H1 (cell line): Measurements from ENCODE around the gene PIGA. TPM values are rescaled to one million over a fixed set of nuclear protein-coding genes. Genes with fewer than 3 reads are reported as not detected.

ENCODE experiments used
- CTCF ChIA-PET: fragments of 300-600 bp; sonication (Branson Sonifier 250); formaldehyde crosslinking; loops from one replicate; lab custom pipeline; 2021; ENCODE audit not compliant: partially characterized antibody; lab: Charles Lee
- POLR2A ChIA-PET: fragments of 300-600 bp; sonication (Branson Sonifier 250); formaldehyde crosslinking; loops from one replicate; lab custom pipeline; 2021; ENCODE audit warnings: inconsistent platforms; ENCODE audit not compliant: partially characterized antibody; lab: Charles Lee
- DNase-seq, 2 experiments: peaks; one replicate each; pipeline versions ENCODE4 v3.0.0 to v3.0.0-alpha.2; 2010 to 2022; ENCODE audit warnings: low spot score in 2 of 2, low read depth in 1 of 2, mixed read lengths in 1 of 2
- FAIRE-seq: peaks from 2 replicates; lab custom pipeline; 2011; peaks lifted over from hg19 to GRCh38; lab: Jason Lieb, UNC
- H2AFZ ChIP-seq: 2 replicates; pipeline ENCODE4 v1.8.1; 2012; ENCODE audit warnings: low read length, inconsistent platforms
- H2AK5ac ChIP-seq: 2 replicates; pipeline ENCODE4 v1.6.1; 2013; ENCODE audit warnings: low read depth, low read length
- H2BK120ac ChIP-seq: replicated peaks from 2 replicates; pipeline ENCODE3; 2013; ENCODE audit warnings: low read depth, low read length, inconsistent platforms
- H2BK12ac ChIP-seq: 2 replicates; pipeline ENCODE4 v1.6.1; 2013; ENCODE audit warnings: low read depth, low read length
- H2BK15ac ChIP-seq: 2 replicates; pipeline ENCODE4 v1.6.1; 2013; ENCODE audit warnings: low read length
- H2BK20ac ChIP-seq: 2 replicates; pipeline ENCODE4 v1.6.1; 2013; ENCODE audit warnings: low read length
- H2BK5ac ChIP-seq: 2 replicates; pipeline ENCODE4 v1.6.1; 2013; ENCODE audit warnings: low read depth, low read length
- H3K14ac ChIP-seq: 2 replicates; pipeline ENCODE4 v1.6.1; 2013; ENCODE audit warnings: inconsistent platforms; ENCODE audit not compliant: insufficient read length
- H3K18ac ChIP-seq: 2 replicates; pipeline ENCODE4 v1.6.1; 2013; ENCODE audit warnings: low read length; ENCODE audit errors: extremely low read depth
- H3K23ac ChIP-seq: 2 replicates; pipeline ENCODE4 v1.6.1; 2013; ENCODE audit warnings: inconsistent platforms; ENCODE audit not compliant: insufficient read length
- H3K23me2 ChIP-seq: 2 replicates; pipeline ENCODE4 v1.6.1; 2013; ENCODE audit warnings: low read depth, low read length
- H3K27ac ChIP-seq: 2 replicates; pipeline ENCODE4 v1.6.1; 2011; ENCODE audit warnings: low read depth, low read length, inconsistent platforms
- H3K27me3 ChIP-seq, 4 experiments: replicated peaks in 1 of 4; 1 replicate in 1 of 4; 2 replicates in 3 of 4; pipeline versions ENCODE4 v1.6.1 to v1.8.1; 2011 to 2013; ENCODE audit warnings: low read length in 3 of 4, mild to moderate bottlenecking in 3 of 4, inconsistent platforms in 2 of 4, mixed read lengths in 2 of 4, moderate library complexity in 1 of 4; ENCODE audit not compliant: control insufficient read depth in 3 of 4, insufficient read depth in 3 of 4; ENCODE audit errors: extremely low read depth in 1 of 4
- H3K36me3 ChIP-seq, 4 experiments: 2 replicates each; pipeline versions ENCODE4 v1.6.1 to v1.8.1; 2011 to 2013; ENCODE audit warnings: mild to moderate bottlenecking in 4 of 4, low read length in 3 of 4, moderate library complexity in 2 of 4, control low read depth in 1 of 4, inconsistent platforms in 1 of 4; ENCODE audit not compliant: insufficient read depth in 4 of 4, control insufficient read depth in 2 of 4
- H3K4ac ChIP-seq: replicated peaks from 2 replicates; pipeline ENCODE3; 2013; ENCODE audit warnings: low read length, low read depth, mixed read lengths, inconsistent platforms; ENCODE audit not compliant: insufficient read length
- H3K4me1 ChIP-seq, 4 experiments: replicated peaks in 1 of 4; 1 replicate in 1 of 4; 2 replicates in 3 of 4; pipeline versions ENCODE4 v1.6.1 to v1.8.1; 2011 to 2013; ENCODE audit warnings: low read length in 3 of 4, inconsistent platforms in 2 of 4, mixed read lengths in 1 of 4; ENCODE audit not compliant: insufficient read depth in 4 of 4, control insufficient read depth in 3 of 4
- H3K4me2 ChIP-seq, 2 experiments: 2 replicates each; pipeline versions ENCODE4 v1.6.1 to v1.8.1; 2011 to 2013; ENCODE audit warnings: low read depth in 2 of 2, low read length in 2 of 2, control low read depth in 1 of 2, inconsistent platforms in 1 of 2, mild to moderate bottlenecking in 1 of 2; ENCODE audit not compliant: insufficient read depth in 1 of 2
- H3K4me3 ChIP-seq, 4 experiments: fragments of 200-600, 300-600 bp in 1 of 4; sonication (generic), shearing (Covaris generic), sonication (Bioruptor Twin) in 1 of 4; 2 replicates each; pipeline versions ENCODE4 v1.5.1 to v1.8.1; 2011 to 2016; ENCODE audit warnings: low read length in 4 of 4, low read depth in 3 of 4, control low read depth in 2 of 4, inconsistent platforms in 2 of 4, mild to moderate bottlenecking in 2 of 4, mixed read lengths in 1 of 4, moderate library complexity in 1 of 4; ENCODE audit not compliant: insufficient read depth in 2 of 4; ENCODE audit errors: extremely low read depth in 1 of 4
- H3K56ac ChIP-seq: replicated peaks from 2 replicates; pipeline ENCODE3; 2013; ENCODE audit warnings: low read depth, mild to moderate bottlenecking, mixed read lengths, low read length, inconsistent platforms; ENCODE audit not compliant: insufficient read length
- H3K79me1 ChIP-seq: 2 replicates; pipeline ENCODE4 v1.6.1; 2013; ENCODE audit warnings: low read depth, low read length, control low read depth
- H3K79me2 ChIP-seq, 2 experiments: 2 replicates each; pipeline versions ENCODE4 v1.6.1 to v1.8.1; 2012 to 2013; ENCODE audit warnings: low read length in 2 of 2, mild to moderate bottlenecking in 2 of 2, inconsistent platforms in 1 of 2; ENCODE audit not compliant: insufficient read depth in 2 of 2, control insufficient read depth in 1 of 2
- H3K9ac ChIP-seq, 4 experiments: replicated peaks in 1 of 4; 1 replicate in 1 of 4; 2 replicates in 3 of 4; pipeline versions ENCODE4 v1.6.1 to v1.8.1; 2011 to 2013; ENCODE audit warnings: low read depth in 3 of 4, low read length in 3 of 4, control low read depth in 2 of 4, mild to moderate bottlenecking in 2 of 4, moderate library complexity in 2 of 4, inconsistent platforms in 1 of 4; ENCODE audit errors: extremely low read depth in 1 of 4
- H3K9me3 ChIP-seq, 2 experiments: 2 replicates each; pipeline versions ENCODE4 v1.6.1 to v1.8.1; 2012 to 2013; ENCODE audit warnings: mild to moderate bottlenecking in 2 of 2, moderate library complexity in 2 of 2, control low read depth in 1 of 2, inconsistent platforms in 1 of 2, low read depth in 1 of 2, low read length in 1 of 2, mixed read lengths in 1 of 2; ENCODE audit not compliant: insufficient read depth in 2 of 2
- H4K20me1 ChIP-seq, 2 experiments: replicated peaks in 1 of 2; 2 replicates each; pipeline versions ENCODE3 to v1.8.1; 2011 to 2013; ENCODE audit warnings: inconsistent platforms in 2 of 2, low read length in 2 of 2, mild to moderate bottlenecking in 1 of 2; ENCODE audit not compliant: insufficient read depth in 2 of 2, control insufficient read depth in 1 of 2
- H4K5ac ChIP-seq: 2 replicates; pipeline ENCODE4 v1.6.1; 2013; ENCODE audit warnings: low read length, low read depth, mixed read lengths, inconsistent platforms; ENCODE audit not compliant: insufficient read length
- H4K8ac ChIP-seq: 2 replicates; pipeline ENCODE4 v1.8.0; 2013; ENCODE audit warnings: mild to moderate bottlenecking, moderate library complexity, low read length, inconsistent platforms; ENCODE audit not compliant: insufficient read depth; ENCODE audit errors: extremely low read depth
- H4K91ac ChIP-seq: replicated peaks from 2 replicates; pipeline ENCODE3; 2013; ENCODE audit warnings: low read length, mixed read lengths, inconsistent platforms; ENCODE audit not compliant: insufficient read length
- CREB1 ChIP-seq: IDR thresholded peaks from 2 replicates; pipeline ENCODE4 v1.6.1; 2012; ENCODE audit warnings: inconsistent platforms
- FOSL1 ChIP-seq: IDR thresholded peaks from 2 replicates; pipeline ENCODE4 v1.6.1; 2011; ENCODE audit warnings: mild to moderate bottlenecking, low read depth, low read length, moderate library complexity; ENCODE audit not compliant: insufficient read depth
- KDM4A ChIP-seq: IDR thresholded peaks from one replicate; pipeline ENCODE4 v1.7.1; 2012; ENCODE audit warnings: low read depth, mild to moderate bottlenecking, moderate library complexity, low read length, inconsistent platforms; ENCODE audit not compliant: severe bottlenecking
- SIN3A ChIP-seq, 2 experiments: IDR thresholded peaks in 1 of 2; conservative IDR thresholded peaks in 1 of 2; 2 replicates each; pipeline ENCODE4 v1.6.1; 2011 to 2012; ENCODE audit warnings: low read length in 2 of 2, improper control_type of control experiment in 1 of 2, low read depth in 1 of 2, mild to moderate bottlenecking in 1 of 2
- YY1 ChIP-seq: IDR thresholded peaks from 2 replicates; pipeline ENCODE4 v1.6.1; 2011; ENCODE audit warnings: low read depth, mild to moderate bottlenecking, low read length
- ZNF274 ChIP-seq: IDR thresholded peaks from 2 replicates; pipeline ENCODE4 v1.7.0; 2012; ENCODE audit warnings: low read length, borderline replicate concordance; ENCODE audit errors: extremely low read depth
- WGBS, 2 experiments: shearing (Covaris generic) in 1 of 2; methylation state at CpG; one replicate each; pipeline versions ENCODE4 v1.1.6 to v1.1.7; 2013 to 2015; ENCODE audit warnings: low lambda C conversion rate in 2 of 2, mixed read lengths in 2 of 2, inconsistent platforms in 1 of 2, low coverage in 1 of 2, missing lambda C conversion rate in 1 of 2; ENCODE audit not compliant: insufficient replicate concordance in 2 of 2, insufficient coverage in 1 of 2, insufficient read length in 1 of 2; ENCODE audit errors: extremely low coverage in 1 of 2, missing lambda C conversion rate in 1 of 2; 5-methylcytosine and 5-hydroxymethylcytosine counted together
- polyA plus RNA-seq, 7 experiments: library from polyadenylated mRNA; depleted of rRNA in 3 of 7; stranded (reverse) in 5 of 7; unstranded in 2 of 7; fragments of >200 nt in 5 of 7; fragments of 200-250 nt in 2 of 7; gene quantifications; 1 replicate in 5 of 7; 2 replicates in 1 of 7; 4 replicates in 1 of 7; pipeline versions ENCODE4 v1.2.1 to v1.2.3, GENCODE V29; 2011 to 2013; ENCODE audit warnings: missing spikeins in 2 of 7, mixed read lengths in 2 of 7
- total RNA-seq: library from RNA; stranded (reverse); fragmentation: NEBNext Ultra II Directional; extraction: Animal tissue kit (Norgen Biotek cat#: 25700); gene quantifications from 2 replicates; pipeline ENCODE4 v1.2.1, GENCODE V29; 2021

The PIGA gene
- total and polyA plus RNA-seq, 2 of the 8 experiments (the other 6 are each of a cell fraction or from before 2014, with no cell fraction given): 5.0 to 13.4 TPM

DNA sequence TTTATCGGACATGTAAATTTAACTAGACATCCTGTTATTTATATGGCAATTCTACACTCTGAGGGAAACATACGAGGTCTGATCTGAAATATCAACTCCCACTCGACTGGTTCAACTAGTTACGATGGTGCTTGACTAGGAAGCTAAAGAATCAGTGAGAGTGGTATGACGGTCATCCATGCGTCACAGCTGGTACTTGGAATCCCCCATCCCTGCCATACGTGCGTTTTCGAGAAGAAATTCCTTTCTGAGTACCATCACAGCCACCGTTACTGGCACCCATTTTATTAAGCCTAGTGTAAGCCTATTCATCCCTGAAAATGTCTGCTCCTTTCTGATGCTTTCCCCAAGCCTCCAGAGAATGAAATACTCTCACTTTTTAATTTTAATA is 695 bp upstream of the PIGA start:
- Histone ChIP-seq H3K4ac (no peak overlapping the region), H3K27me3 (no peaks in the 10 kb centered on the region), H4K20me1 (no peaks in the 10 kb centered on the region), H3K4me3 (peak overlapping the region; percentile 51 to 85 (median 60)), H4K8ac (no peak overlapping the region), H3K36me3 (peaks cover 0 to 13% (median 4%) of the 10 kb centered on the region in 4 experiments; a peak in 3 of 8 replicates), H3K9me3 (no peaks in the 10 kb centered on the region), H3K23me2 (0 out of 2 replicates have a peak, but pooled peaks cover 2% of the 10 kb centered on the region), H3K23ac (no peak overlapping the region), H4K91ac (no peak overlapping the region), H2BK12ac (no peak overlapping the region), H2BK15ac (no peak overlapping the region), H3K27ac (no peak overlapping the region), H3K14ac (no peak overlapping the region), H4K5ac (no peak overlapping the region), H3K9ac (no peak overlapping the region; a peak in 1 of 7 replicates), H3K79me1 (no peaks in the 10 kb centered on the region), H3K56ac (no peak overlapping the region), H2BK5ac (no peak overlapping the region), H3K18ac (no peak overlapping the region), H2AK5ac (no peak overlapping the region), H2BK20ac (no peak overlapping the region), H2BK120ac (no peak overlapping the region), H2AFZ (peak overlapping the region; percentile 62), H3K79me2 (peaks cover 0 to 6% of the 10 kb centered on the region in 2 experiments; a peak in 2 of 4 replicates), H3K4me2 (peak overlapping the region; percentile 82 to 83), H3K4me1 (no peaks in the 10 kb centered on the region)
- TF ChIP-seq FOSL1 (no peak), YY1 (0 out of 2 replicates have a peak, but pooled peaks have one; percentile 30), ZNF274 (no peak), KDM4A (peak; percentile 11), SIN3A (conservative IDR thresholded peaks at IDR 0.05 in 1 of 2, IDR thresholded peaks at IDR 0.05 in 1 of 2; ENCODE audit: low read depth in 1 of 2, low read length in 2 of 2) (peak in 1 of 2 experiments; percentile 6; a peak in 1 of 4 replicates), CREB1 (peak; percentile 48; the same call in 1 of the 2 replicates)
- POLR2A ChIA-PET: no interaction called here
- DNase-seq: no peak
- 4% methylated on average over 10 of the region's 10 CpGs; no CpG with 5 or more reads in 1 of the 2 experiments for WGBS, 2 experiments
- FAIRE-seq: no peak
- CTCF ChIA-PET: no interaction called here
